Measurements from ENCODE around the gene HNRNPU. TPM values are rescaled to one million over a fixed set of nuclear protein-coding genes. Genes with fewer than 3 reads are reported as not detected.

HNRNPU gene
- total and polyA plus RNA-seq, 2 of the 13 experiments (the other 11 are each of a cell fraction or from before 2014, with no cell fraction given) = 101 to 508 TPM

DNA sequence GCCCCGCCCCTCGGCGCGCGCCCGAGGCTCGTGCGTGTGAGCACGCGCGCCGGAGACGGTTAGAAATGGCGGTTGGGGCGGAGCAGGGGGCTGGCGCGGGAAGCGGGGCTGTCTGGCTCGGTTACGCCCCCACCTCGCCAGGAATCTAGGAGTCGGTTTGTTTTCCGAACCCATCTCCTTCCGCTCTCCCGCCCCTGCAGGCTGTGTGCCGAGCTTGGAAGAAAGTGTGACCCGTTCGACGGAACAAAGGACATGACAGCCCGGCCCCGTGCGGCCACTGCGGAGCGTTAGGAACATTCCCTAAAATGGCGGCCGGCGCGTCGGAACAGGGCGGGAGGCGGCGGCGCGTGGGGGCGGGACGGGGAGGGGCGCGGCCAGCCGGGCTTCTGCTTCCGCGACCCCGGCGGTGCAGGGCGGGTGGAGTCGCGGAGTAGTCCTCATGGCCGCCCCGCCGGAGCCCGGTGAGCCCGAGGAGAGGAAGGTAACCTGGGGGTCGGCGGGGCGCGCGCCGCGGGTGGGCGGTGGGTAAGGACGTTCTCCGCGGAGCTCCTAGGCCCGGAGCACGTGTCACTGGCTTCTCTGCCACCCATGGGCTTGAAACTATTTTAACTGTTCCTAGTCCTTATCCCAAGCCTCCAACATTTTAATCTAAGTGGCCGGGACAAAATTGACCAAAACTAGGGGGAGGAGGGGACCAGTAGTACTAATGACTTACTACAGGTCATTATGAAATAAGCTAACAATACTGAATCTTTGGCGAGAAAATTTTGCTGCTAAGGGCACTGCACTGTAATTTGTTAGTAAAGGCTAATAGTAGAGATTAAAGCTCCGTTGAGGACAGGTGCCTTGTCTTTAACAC is 28.8 kb downstream of the HNRNPU start, which contains the start of gene COX20 (continued):
- TF ChIP-seq GFI1 (CRISPR knock-in tag; IDR thresholded peaks at IDR 0.05; ENCODE audit: borderline replicate concordance) (no peak; the same call in 1 of the 2 replicates), TP53 (CRISPR knock-in tag; conservative IDR thresholded peaks at IDR 0.05) (no peak), ZKSCAN8 (CRISPR knock-in tag; IDR thresholded peaks at IDR 0.05; ENCODE audit: borderline replicate concordance) (no peak; the same call in 1 of the 2 replicates), SP5 (CRISPR knock-in tag; IDR thresholded peaks at IDR 0.05; ENCODE audit: borderline replicate concordance, low read depth) (peak; percentile 86; the same call in 1 of the 2 replicates), ZNF616 (CRISPR knock-in tag; IDR thresholded peaks at IDR 0.05; ENCODE audit: low read depth) (peak; percentile 79), ZSCAN20 (CRISPR knock-in tag; IDR thresholded peaks at IDR 0.05; ENCODE audit: borderline replicate concordance) (peak; percentile 23; the same call in 1 of the 2 replicates), CREB3 (CRISPR knock-in tag; IDR thresholded peaks at IDR 0.05) (no peak), IRX3 (CRISPR knock-in tag; IDR thresholded peaks at IDR 0.05; ENCODE audit: borderline replicate concordance, low read depth) (no peak), BHLHE40 (IDR thresholded peaks at IDR 0.05; ENCODE audit: low read length) (peak; percentile 57; the same call in 1 of the 2 replicates), ZNF839 (CRISPR knock-in tag; IDR thresholded peaks at IDR 0.05; ENCODE audit: borderline replicate concordance) (0 out of 2 replicates have a peak, but pooled peaks have one; percentile 73), NR3C1 (CRISPR knock-in tag; IDR thresholded peaks at IDR 0.05) (no peak), ZNF333 (CRISPR knock-in tag; IDR thresholded peaks at IDR 0.05; ENCODE audit: borderline replicate concordance) (0 out of 2 replicates have a peak, but pooled peaks have one; percentile 36), NFKBIZ (CRISPR knock-in tag; IDR thresholded peaks at IDR 0.05) (peak; percentile 5; the same call in 1 of the 2 replicates), ZNF644 (CRISPR knock-in tag; IDR thresholded peaks at IDR 0.05; ENCODE audit: low read depth) (no peak), ZNF501 (CRISPR knock-in tag; IDR thresholded peaks at IDR 0.05) (peak; percentile 77), ZNF547 (CRISPR knock-in tag; IDR thresholded peaks at IDR 0.05) (no peak; the same call in 1 of the 2 replicates), ARNTL (CRISPR knock-in tag; IDR thresholded peaks at IDR 0.05) (no peak), ZNF557 (CRISPR knock-in tag; IDR thresholded peaks at IDR 0.05) (no peak)
- TF ChIP-seq, protein P1, sequence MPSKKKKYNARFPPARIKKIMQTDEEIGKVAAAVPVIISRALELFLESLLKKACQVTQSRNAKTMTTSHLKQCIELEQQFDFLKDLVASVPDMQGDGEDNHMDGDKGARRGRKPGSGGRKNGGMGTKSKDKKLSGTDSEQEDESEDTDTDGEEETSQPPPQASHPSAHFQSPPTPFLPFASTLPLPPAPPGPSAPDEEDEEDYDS (CRISPR knock-in tag; IDR thresholded peaks at IDR 0.05) = peak; percentile 9; the same call in 1 of the 2 replicates
- TF ChIP-seq, protein P2, sequence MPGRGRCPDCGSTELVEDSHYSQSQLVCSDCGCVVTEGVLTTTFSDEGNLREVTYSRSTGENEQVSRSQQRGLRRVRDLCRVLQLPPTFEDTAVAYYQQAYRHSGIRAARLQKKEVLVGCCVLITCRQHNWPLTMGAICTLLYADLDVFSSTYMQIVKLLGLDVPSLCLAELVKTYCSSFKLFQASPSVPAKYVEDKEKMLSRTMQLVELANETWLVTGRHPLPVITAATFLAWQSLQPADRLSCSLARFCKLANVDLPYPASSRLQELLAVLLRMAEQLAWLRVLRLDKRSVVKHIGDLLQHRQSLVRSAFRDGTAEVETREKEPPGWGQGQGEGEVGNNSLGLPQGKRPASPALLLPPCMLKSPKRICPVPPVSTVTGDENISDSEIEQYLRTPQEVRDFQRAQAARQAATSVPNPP (CRISPR knock-in tag; IDR thresholded peaks at IDR 0.05) = no peak; the same call in 1 of the 2 replicates
- TF ChIP-seq, protein P3, sequence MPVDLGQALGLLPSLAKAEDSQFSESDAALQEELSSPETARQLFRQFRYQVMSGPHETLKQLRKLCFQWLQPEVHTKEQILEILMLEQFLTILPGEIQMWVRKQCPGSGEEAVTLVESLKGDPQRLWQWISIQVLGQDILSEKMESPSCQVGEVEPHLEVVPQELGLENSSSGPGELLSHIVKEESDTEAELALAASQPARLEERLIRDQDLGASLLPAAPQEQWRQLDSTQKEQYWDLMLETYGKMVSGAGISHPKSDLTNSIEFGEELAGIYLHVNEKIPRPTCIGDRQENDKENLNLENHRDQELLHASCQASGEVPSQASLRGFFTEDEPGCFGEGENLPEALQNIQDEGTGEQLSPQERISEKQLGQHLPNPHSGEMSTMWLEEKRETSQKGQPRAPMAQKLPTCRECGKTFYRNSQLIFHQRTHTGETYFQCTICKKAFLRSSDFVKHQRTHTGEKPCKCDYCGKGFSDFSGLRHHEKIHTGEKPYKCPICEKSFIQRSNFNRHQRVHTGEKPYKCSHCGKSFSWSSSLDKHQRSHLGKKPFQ (CRISPR knock-in tag; IDR thresholded peaks at IDR 0.05; ENCODE audit: insufficient replicate concordance) = no peak

Measured in HepG2 (cell line).